CD4-positive, alpha-beta T cell treated with Interleukin-17A for 4 hours (primary cell): Measurements from ENCODE around the gene BICD2.

ENCODE experiments used
- DNase-seq: peaks from one replicate; pipeline ENCODE4 v3.0.0-alpha.2; 2020; ENCODE audit warnings: mixed read lengths

BICD2 gene

GRCh38 chr9:92726971-92727715 lies 37.5 kb downstream of the BICD2 start:
- no peak for DNase-seq

- DNase-seq, result no peak
Measured at GRCh38 chr9:92726348-92726747, 38.3 kb downstream of the BICD2 start.

- DNase-seq, result no peak
Measured at GRCh38 chr9:92725766-92726165, 38.9 kb downstream of the BICD2 start.

- no peak for DNase-seq
Measured at GRCh38 chr9:92725266-92725545, 39.4 kb downstream of the BICD2 start.

GRCh38 chr9:92724528-92725265 lies 39.9 kb downstream of the BICD2 start:
- DNase-seq, result no peak

- DNase-seq, result no peak
Measured at GRCh38 chr9:92723801-92724323, 40.8 kb downstream of the BICD2 start.

- DNase-seq, result no peak
Measured at GRCh38 chr9:92723299-92723625, 41.4 kb downstream of the BICD2 start.

- no peak for DNase-seq
Measured at GRCh38 chr9:92722386-92723298, 42.0 kb downstream of the BICD2 start.

- DNase-seq, result no peak
Measured at GRCh38 chr9:92721548-92721947, 43.1 kb downstream of the BICD2 start.

- no peak for DNase-seq
Measured at GRCh38 chr9:92720807-92721535, 43.7 kb downstream of the BICD2 start.

- no peak for DNase-seq
Measured at GRCh38 chr9:92720209-92720765, 44.3 kb downstream of the BICD2 start.

GRCh38 chr9:92719028-92719647 lies 45.5 kb downstream of the BICD2 start:
- DNase-seq, result no peak

GRCh38 chr9:92718086-92719001 lies 46.3 kb downstream of the BICD2 start:
- no peak for DNase-seq

- DNase-seq, result no peak
Measured at GRCh38 chr9:92717201-92718085, 47.2 kb downstream of the BICD2 start.

- DNase-seq, result peak; percentile 83
Measured at GRCh38 chr9:92716557-92716956, 48.1 kb downstream of the BICD2 start.

- DNase-seq, result no peak
Measured at GRCh38 chr9:92715488-92716231, 49.0 kb downstream of the BICD2 start.

- no peak for DNase-seq
Measured at GRCh38 chr9:92714787-92715487, 49.7 kb downstream of the BICD2 start.

- no peak for DNase-seq
Measured at GRCh38 chr9:92714016-92714415, 50.6 kb downstream of the BICD2 start.
